ENCODE data around the gene LAMC3. TPM values are rescaled to one million over a fixed set of nuclear protein-coding genes. Genes with fewer than 3 reads are reported as not detected.

Gene LAMC3
- total and polyA plus RNA-seq, 2 experiments from 2014 or later: not detected

DNA sequence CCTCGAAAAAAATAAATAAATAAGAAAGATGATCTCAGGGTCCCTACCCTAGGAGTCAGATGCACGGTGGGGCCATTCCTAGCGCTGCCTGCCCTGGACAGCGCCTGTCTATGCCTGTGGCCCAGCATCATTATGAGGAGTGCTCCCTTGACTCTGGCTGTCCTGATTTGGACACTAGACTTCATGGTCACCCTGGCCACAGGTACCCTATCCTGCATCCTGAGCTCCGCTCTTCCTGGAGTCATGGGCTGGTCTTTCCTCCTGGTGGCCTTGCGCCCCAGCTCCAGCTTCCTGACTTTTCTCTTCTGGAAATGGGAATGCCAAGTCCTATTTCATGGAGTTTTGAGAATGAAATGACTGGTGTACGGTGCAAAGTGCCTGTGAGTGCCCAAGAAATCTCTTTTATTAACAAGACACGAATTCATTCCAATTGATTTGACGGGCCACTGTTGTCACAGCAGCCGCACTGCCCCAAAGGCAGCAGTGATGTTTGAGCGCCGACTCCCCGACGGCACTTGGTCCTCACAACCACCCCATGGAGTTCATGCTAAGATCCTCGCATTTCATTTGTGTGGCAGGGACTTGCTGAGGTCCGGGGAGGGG lies 86.8 kb downstream of the LAMC3 start:
- Histone ChIP-seq H3K4me3 (peak overlapping the region; percentile 37; the same call in 1 of the 2 replicates), H3K4me2 (ENCODE audit: unreplicated experiment) (peak overlapping the region; percentile 43), H4K20me1 (ENCODE audit: insufficient read depth) (no peaks in the 10 kb centered on the region), H3K9me3 (ENCODE audit: low read depth) (no peaks in the 10 kb centered on the region), H3K4me1 (ENCODE audit: insufficient read depth) (no peaks in the 10 kb centered on the region; the same call in 1 of the 2 replicates), H3K9ac (no peak overlapping the region), H2AFZ (no peak overlapping the region), H3K36me3 (ENCODE audit: low read depth) (no peaks in the 10 kb centered on the region), H3F3A (ENCODE audit: insufficient read depth) (no peaks in the 10 kb centered on the region), H3K27me3 (replicated peaks; ENCODE audit: insufficient read depth) (peaks cover 35% of the 10 kb centered on the region), H3K9me2 (ENCODE audit: insufficient read depth) (no peaks in the 10 kb centered on the region), H3K27ac (no peak overlapping the region), H3K79me2 (ENCODE audit: insufficient read depth) (no peaks in the 10 kb centered on the region)
- TF ChIP-seq EZH2 (IDR thresholded peaks at IDR 0.05; ENCODE audit: insufficient read depth, poor library complexity, severe bottlenecking): peak; percentile 69
- peak; percentile 68; the same call in 1 of the 2 replicates for TF ChIP-seq EZH2phosphoT487 (IDR thresholded peaks at IDR 0.05; ENCODE audit: insufficient read depth, low read depth)
- in situ Hi-C loops (cut with MboI): no loop called here
- WGBS, 2 experiments (ENCODE audit: low coverage in 1 of 2, low lambda C conversion rate in 2 of 2, missing lambda C conversion rate in 2 of 2): 32 to 33% methylated on average over 16 of the region's 16 CpGs
- DNase-seq: no peak

DNA sequence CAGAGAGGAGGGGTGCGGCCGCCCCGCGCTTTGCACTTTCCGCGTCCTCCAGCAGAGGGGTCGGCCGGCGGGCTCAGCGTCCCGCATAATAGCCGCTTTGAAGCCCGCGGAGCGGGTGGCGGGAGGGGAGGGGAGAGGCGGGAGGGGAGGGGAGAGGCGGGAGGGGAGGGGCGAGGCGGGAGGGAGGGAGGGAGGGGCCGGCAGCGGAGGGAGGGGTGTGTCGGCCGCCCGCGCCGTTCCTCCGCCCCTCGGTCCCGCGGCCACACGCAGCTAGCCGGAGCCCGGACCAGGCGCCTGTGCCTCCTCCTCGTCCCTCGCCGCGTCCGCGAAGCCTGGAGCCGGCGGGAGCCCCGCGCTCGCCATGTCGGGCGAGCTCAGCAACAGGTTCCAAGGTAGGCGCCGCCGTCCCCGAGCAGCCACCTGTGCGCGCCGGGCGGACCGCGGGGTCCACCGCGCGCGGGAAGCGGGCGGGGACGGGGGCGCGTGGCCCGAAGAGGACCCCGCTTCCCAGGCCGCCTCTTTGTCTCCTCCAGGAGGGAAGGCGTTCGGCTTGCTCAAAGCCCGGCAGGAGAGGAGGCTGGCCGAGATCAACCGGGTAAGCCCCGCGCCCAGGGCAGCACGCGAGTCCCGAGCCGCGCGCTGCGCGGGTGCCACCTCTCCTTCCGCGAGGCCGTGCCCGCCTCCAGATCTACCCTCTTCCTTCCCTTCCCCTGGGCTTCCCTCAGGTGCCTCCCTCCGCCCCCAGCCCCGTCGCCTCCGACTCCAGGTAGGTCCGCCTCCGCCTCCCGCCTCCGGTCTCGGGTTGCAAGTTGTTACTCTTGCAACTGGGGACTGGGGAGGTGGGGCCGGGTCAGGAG lies 87.5 kb downstream of the LAMC3 start, which contains the start of gene AIF1L:
Gene AIF1L, plus strand, starts transcription at position 263 of the 857 bp plus-strand sequence. Its CDS starts 99 bp downstream, at position 362.
- Histone ChIP-seq H3K9me3 (ENCODE audit: low read depth) (no peaks in the 10 kb centered on the region), H2AFZ (peak within 1 kb of the TSS; percentile 56; the same call in 1 of the 2 replicates), H3K4me3 (peak within 1 kb of the TSS; percentile 55), H3K79me2 (ENCODE audit: insufficient read depth) (no peaks in the 10 kb centered on the region), H3F3A (ENCODE audit: insufficient read depth) (no peaks in the 10 kb centered on the region), H3K4me1 (ENCODE audit: insufficient read depth) (no peaks in the 10 kb centered on the region; the same call in 1 of the 2 replicates), H4K20me1 (ENCODE audit: insufficient read depth) (no peaks in the 10 kb centered on the region), H3K9ac (no peak within 1 kb of the TSS), H3K4me2 (ENCODE audit: unreplicated experiment) (peak within 1 kb of the TSS; percentile 61), H3K9me2 (ENCODE audit: insufficient read depth) (no peaks in the 10 kb centered on the region), H3K27me3 (replicated peaks; ENCODE audit: insufficient read depth) (peaks cover 35% of the 10 kb centered on the region), H3K36me3 (ENCODE audit: low read depth) (no peaks in the 10 kb centered on the region), H3K27ac (no peak within 1 kb of the TSS)
- WGBS, 2 experiments (ENCODE audit: low coverage in 1 of 2, low lambda C conversion rate in 2 of 2, missing lambda C conversion rate in 2 of 2): 1 to 4% methylated on average over 34 to 87 of the region's 99 CpGs
- in situ Hi-C loops (cut with MboI): no loop called here
- peak; percentile 34 for DNase-seq
- TF ChIP-seq EZH2 (IDR thresholded peaks at IDR 0.05; ENCODE audit: insufficient read depth, poor library complexity, severe bottlenecking) (peak; percentile 80), EZH2phosphoT487 (IDR thresholded peaks at IDR 0.05; ENCODE audit: insufficient read depth, low read depth) (no peak; the same call in 1 of the 2 replicates)

DNA sequence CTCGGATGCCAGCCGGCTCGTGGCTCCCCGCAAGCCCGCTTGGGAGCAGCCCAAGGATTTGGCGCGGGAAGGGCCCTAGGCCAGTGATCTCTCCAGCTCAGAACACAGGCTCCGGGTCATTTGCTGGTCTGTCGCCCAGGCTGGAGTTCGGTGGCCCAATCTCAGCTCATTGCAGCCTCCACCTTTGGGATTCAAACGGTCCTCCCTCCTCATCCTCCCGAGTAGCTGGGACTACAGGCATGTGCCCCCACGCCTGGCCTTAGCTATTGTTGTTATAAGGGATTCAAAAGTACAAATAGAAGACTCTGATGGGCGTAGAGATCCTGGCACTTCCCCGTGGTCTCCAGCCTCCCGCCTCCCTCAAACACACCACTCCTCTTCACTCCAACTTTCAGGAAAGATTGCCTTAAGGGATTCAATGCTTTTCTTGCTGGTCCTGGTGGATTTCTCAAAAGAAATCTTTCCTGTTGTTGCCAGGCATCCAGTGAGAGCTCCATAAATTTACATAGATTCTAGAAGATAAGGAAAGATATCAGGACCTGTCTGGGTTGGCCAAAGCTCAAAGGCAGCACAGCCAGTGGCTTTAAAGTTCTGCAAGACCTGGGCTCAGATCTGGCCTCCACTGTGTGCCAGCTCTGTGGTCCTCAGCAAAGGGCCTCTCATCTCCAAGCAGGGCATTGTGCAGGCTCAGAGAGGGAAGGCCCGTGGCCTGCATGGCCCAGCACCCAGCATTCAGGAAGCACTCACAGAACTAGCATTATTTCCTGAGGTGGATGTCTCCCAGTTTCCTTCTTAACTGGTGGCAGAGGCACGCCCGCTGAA lies 88.4 kb downstream of the LAMC3 start:
- Histone ChIP-seq H2AFZ (peak overlapping the region; percentile 56; the same call in 1 of the 2 replicates), H3K9me2 (ENCODE audit: insufficient read depth) (no peaks in the 10 kb centered on the region), H3K27me3 (replicated peaks; ENCODE audit: insufficient read depth) (peaks cover 35% of the 10 kb centered on the region), H3K27ac (no peak overlapping the region), H3K4me1 (ENCODE audit: insufficient read depth) (no peaks in the 10 kb centered on the region; the same call in 1 of the 2 replicates), H3K4me2 (ENCODE audit: unreplicated experiment) (no peak overlapping the region), H4K20me1 (ENCODE audit: insufficient read depth) (no peaks in the 10 kb centered on the region), H3F3A (ENCODE audit: insufficient read depth) (no peaks in the 10 kb centered on the region), H3K79me2 (ENCODE audit: insufficient read depth) (no peaks in the 10 kb centered on the region), H3K9me3 (ENCODE audit: low read depth) (no peaks in the 10 kb centered on the region), H3K4me3 (no peak overlapping the region), H3K36me3 (ENCODE audit: low read depth) (no peaks in the 10 kb centered on the region), H3K9ac (no peak overlapping the region)
- 36 to 37% methylated on average over 19 of the region's 19 CpGs for WGBS, 2 experiments (ENCODE audit: low coverage in 1 of 2, low lambda C conversion rate in 2 of 2, missing lambda C conversion rate in 2 of 2)
- in situ Hi-C loops (cut with MboI): no loop called here
- DNase-seq: no peak
- TF ChIP-seq EZH2phosphoT487 (IDR thresholded peaks at IDR 0.05; ENCODE audit: insufficient read depth, low read depth) (no peak), EZH2 (IDR thresholded peaks at IDR 0.05; ENCODE audit: insufficient read depth, poor library complexity, severe bottlenecking) (peak; percentile 35)

DNA sequence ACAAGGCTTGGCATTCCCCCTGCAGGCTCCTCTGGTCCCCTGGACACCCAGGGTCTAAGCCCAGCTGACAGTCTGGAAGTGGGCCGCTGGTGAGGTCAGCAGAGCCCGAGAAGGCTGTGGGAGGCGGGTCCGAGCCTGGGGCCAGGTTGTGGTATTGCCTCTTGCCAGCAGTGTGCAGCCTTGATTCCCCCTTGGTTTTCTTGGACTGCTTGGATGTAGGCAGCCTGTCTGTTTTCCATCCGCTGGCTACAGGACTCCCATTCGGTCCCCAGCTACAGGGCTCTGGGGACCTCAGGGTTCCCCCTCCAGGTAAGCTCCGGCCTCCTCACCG lies 88.9 kb downstream of the LAMC3 start:
- no peak for DNase-seq
- Histone ChIP-seq H3K79me2 (ENCODE audit: insufficient read depth) (no peaks in the 10 kb centered on the region), H2AFZ (no peak overlapping the region), H3K36me3 (ENCODE audit: low read depth) (no peaks in the 10 kb centered on the region), H3K4me2 (ENCODE audit: unreplicated experiment) (no peak overlapping the region), H3K27ac (no peak overlapping the region), H3F3A (ENCODE audit: insufficient read depth) (no peaks in the 10 kb centered on the region), H3K27me3 (replicated peaks; ENCODE audit: insufficient read depth) (peaks cover 35% of the 10 kb centered on the region), H3K4me3 (no peak overlapping the region), H4K20me1 (ENCODE audit: insufficient read depth) (no peaks in the 10 kb centered on the region), H3K4me1 (ENCODE audit: insufficient read depth) (no peaks in the 10 kb centered on the region; the same call in 1 of the 2 replicates), H3K9ac (no peak overlapping the region), H3K9me3 (ENCODE audit: low read depth) (no peaks in the 10 kb centered on the region), H3K9me2 (ENCODE audit: insufficient read depth) (no peaks in the 10 kb centered on the region)
- WGBS, 2 experiments (ENCODE audit: low coverage in 1 of 2, low lambda C conversion rate in 2 of 2, missing lambda C conversion rate in 2 of 2): 82 to 83% methylated on average over 8 of the region's 8 CpGs
- TF ChIP-seq EZH2phosphoT487 (IDR thresholded peaks at IDR 0.05; ENCODE audit: insufficient read depth, low read depth): no peak
- TF ChIP-seq EZH2 (IDR thresholded peaks at IDR 0.05; ENCODE audit: insufficient read depth, poor library complexity, severe bottlenecking): no peak
- in situ Hi-C loops (cut with MboI): no loop called here
